ENCODE measurements around the gene ACSF2.

GRCh38 chr17:50498021-50498874, 72.2 kb downstream of the ACSF2 start:
- TF ChIP-seq EZH2phosphoT487 (IDR thresholded peaks at IDR 0.05; ENCODE audit: low read depth, severe bottlenecking, unreplicated experiment) (no peak), EZH2 (IDR thresholded peaks at IDR 0.05; ENCODE audit: borderline replicate concordance) (no peak)
